B cell (primary cell): ENCODE results near the gene CNTNAP2.

Experiments used
- CTCF ChIP-seq: fragments of 200-600 bp; IDR thresholded peaks from one replicate; pipeline ENCODE4 v1.8.0; 2022; ENCODE audit warnings: antibody characterized with exemption, mild to moderate bottlenecking
- EZH2 ChIP-seq: IDR thresholded peaks from 2 replicates; pipeline ENCODE4 v1.6.1; 2012; ENCODE audit warnings: borderline replicate concordance, low read depth, mild to moderate bottlenecking, moderate library complexity, low read length; ENCODE audit not compliant: insufficient read depth, poor library complexity, severe bottlenecking

- no peak for TF ChIP-seq CTCF
- TF ChIP-seq EZH2: no peak
Observed at GRCh38 chr7:147428075-147428474, 1311.5 kb downstream of the CNTNAP2 start.
